H1 (cell line): ENCODE measurements around the gene TFCP2L1. TPM values are rescaled to one million over a fixed set of nuclear protein-coding genes. Genes with fewer than 3 reads are reported as not detected.

Experiments
- CTCF ChIA-PET: fragments of 300-600 bp; sonication (Branson Sonifier 250); formaldehyde crosslinking; loops from one replicate; lab custom pipeline; 2021; ENCODE audit not compliant: partially characterized antibody; lab: Charles Lee
- POLR2A ChIA-PET: fragments of 300-600 bp; sonication (Branson Sonifier 250); formaldehyde crosslinking; loops from one replicate; lab custom pipeline; 2021; ENCODE audit warnings: inconsistent platforms; ENCODE audit not compliant: partially characterized antibody; lab: Charles Lee
- DNase-seq, 2 experiments: peaks; one replicate each; pipeline versions ENCODE4 v3.0.0 to v3.0.0-alpha.2; 2010 to 2022; ENCODE audit warnings: low spot score in 2 of 2, low read depth in 1 of 2, mixed read lengths in 1 of 2
- FAIRE-seq: peaks from 2 replicates; lab custom pipeline; 2011; peaks lifted over from hg19 to GRCh38; lab: Jason Lieb, UNC
- H2AFZ ChIP-seq: 2 replicates; pipeline ENCODE4 v1.8.1; 2012; ENCODE audit warnings: low read length, inconsistent platforms
- H2AK5ac ChIP-seq: 2 replicates; pipeline ENCODE4 v1.6.1; 2013; ENCODE audit warnings: low read depth, low read length
- H2BK120ac ChIP-seq: replicated peaks from 2 replicates; pipeline ENCODE3; 2013; ENCODE audit warnings: low read depth, low read length, inconsistent platforms
- H2BK12ac ChIP-seq: 2 replicates; pipeline ENCODE4 v1.6.1; 2013; ENCODE audit warnings: low read depth, low read length
- H2BK15ac ChIP-seq: 2 replicates; pipeline ENCODE4 v1.6.1; 2013; ENCODE audit warnings: low read length
- H2BK20ac ChIP-seq: 2 replicates; pipeline ENCODE4 v1.6.1; 2013; ENCODE audit warnings: low read length
- H2BK5ac ChIP-seq: 2 replicates; pipeline ENCODE4 v1.6.1; 2013; ENCODE audit warnings: low read depth, low read length
- H3K14ac ChIP-seq: 2 replicates; pipeline ENCODE4 v1.6.1; 2013; ENCODE audit warnings: inconsistent platforms; ENCODE audit not compliant: insufficient read length
- H3K18ac ChIP-seq: 2 replicates; pipeline ENCODE4 v1.6.1; 2013; ENCODE audit warnings: low read length; ENCODE audit errors: extremely low read depth
- H3K23ac ChIP-seq: 2 replicates; pipeline ENCODE4 v1.6.1; 2013; ENCODE audit warnings: inconsistent platforms; ENCODE audit not compliant: insufficient read length
- H3K23me2 ChIP-seq: 2 replicates; pipeline ENCODE4 v1.6.1; 2013; ENCODE audit warnings: low read depth, low read length
- H3K27ac ChIP-seq: 2 replicates; pipeline ENCODE4 v1.6.1; 2011; ENCODE audit warnings: low read depth, low read length, inconsistent platforms
- H3K27me3 ChIP-seq, 4 experiments: replicated peaks in 1 of 4; 1 replicate in 1 of 4; 2 replicates in 3 of 4; pipeline versions ENCODE4 v1.6.1 to v1.8.1; 2011 to 2013; ENCODE audit warnings: low read length in 3 of 4, mild to moderate bottlenecking in 3 of 4, inconsistent platforms in 2 of 4, mixed read lengths in 2 of 4, moderate library complexity in 1 of 4; ENCODE audit not compliant: control insufficient read depth in 3 of 4, insufficient read depth in 3 of 4; ENCODE audit errors: extremely low read depth in 1 of 4
- H3K36me3 ChIP-seq, 4 experiments: 2 replicates each; pipeline versions ENCODE4 v1.6.1 to v1.8.1; 2011 to 2013; ENCODE audit warnings: mild to moderate bottlenecking in 4 of 4, low read length in 3 of 4, moderate library complexity in 2 of 4, control low read depth in 1 of 4, inconsistent platforms in 1 of 4; ENCODE audit not compliant: insufficient read depth in 4 of 4, control insufficient read depth in 2 of 4
- H3K4ac ChIP-seq: replicated peaks from 2 replicates; pipeline ENCODE3; 2013; ENCODE audit warnings: low read length, low read depth, mixed read lengths, inconsistent platforms; ENCODE audit not compliant: insufficient read length
- H3K4me1 ChIP-seq, 4 experiments: replicated peaks in 1 of 4; 1 replicate in 1 of 4; 2 replicates in 3 of 4; pipeline versions ENCODE4 v1.6.1 to v1.8.1; 2011 to 2013; ENCODE audit warnings: low read length in 3 of 4, inconsistent platforms in 2 of 4, mixed read lengths in 1 of 4; ENCODE audit not compliant: insufficient read depth in 4 of 4, control insufficient read depth in 3 of 4
- H3K4me2 ChIP-seq, 2 experiments: 2 replicates each; pipeline versions ENCODE4 v1.6.1 to v1.8.1; 2011 to 2013; ENCODE audit warnings: low read depth in 2 of 2, low read length in 2 of 2, control low read depth in 1 of 2, inconsistent platforms in 1 of 2, mild to moderate bottlenecking in 1 of 2; ENCODE audit not compliant: insufficient read depth in 1 of 2
- H3K4me3 ChIP-seq, 4 experiments: fragments of 200-600, 300-600 bp in 1 of 4; sonication (generic), shearing (Covaris generic), sonication (Bioruptor Twin) in 1 of 4; 2 replicates each; pipeline versions ENCODE4 v1.5.1 to v1.8.1; 2011 to 2016; ENCODE audit warnings: low read length in 4 of 4, low read depth in 3 of 4, control low read depth in 2 of 4, inconsistent platforms in 2 of 4, mild to moderate bottlenecking in 2 of 4, mixed read lengths in 1 of 4, moderate library complexity in 1 of 4; ENCODE audit not compliant: insufficient read depth in 2 of 4; ENCODE audit errors: extremely low read depth in 1 of 4
- H3K56ac ChIP-seq: replicated peaks from 2 replicates; pipeline ENCODE3; 2013; ENCODE audit warnings: low read depth, mild to moderate bottlenecking, mixed read lengths, low read length, inconsistent platforms; ENCODE audit not compliant: insufficient read length
- H3K79me1 ChIP-seq: 2 replicates; pipeline ENCODE4 v1.6.1; 2013; ENCODE audit warnings: low read depth, low read length, control low read depth
- H3K79me2 ChIP-seq, 2 experiments: 2 replicates each; pipeline versions ENCODE4 v1.6.1 to v1.8.1; 2012 to 2013; ENCODE audit warnings: low read length in 2 of 2, mild to moderate bottlenecking in 2 of 2, inconsistent platforms in 1 of 2; ENCODE audit not compliant: insufficient read depth in 2 of 2, control insufficient read depth in 1 of 2
- H3K9ac ChIP-seq, 4 experiments: replicated peaks in 1 of 4; 1 replicate in 1 of 4; 2 replicates in 3 of 4; pipeline versions ENCODE4 v1.6.1 to v1.8.1; 2011 to 2013; ENCODE audit warnings: low read depth in 3 of 4, low read length in 3 of 4, control low read depth in 2 of 4, mild to moderate bottlenecking in 2 of 4, moderate library complexity in 2 of 4, inconsistent platforms in 1 of 4; ENCODE audit errors: extremely low read depth in 1 of 4
- H3K9me3 ChIP-seq, 2 experiments: 2 replicates each; pipeline versions ENCODE4 v1.6.1 to v1.8.1; 2012 to 2013; ENCODE audit warnings: mild to moderate bottlenecking in 2 of 2, moderate library complexity in 2 of 2, control low read depth in 1 of 2, inconsistent platforms in 1 of 2, low read depth in 1 of 2, low read length in 1 of 2, mixed read lengths in 1 of 2; ENCODE audit not compliant: insufficient read depth in 2 of 2
- H4K20me1 ChIP-seq, 2 experiments: replicated peaks in 1 of 2; 2 replicates each; pipeline versions ENCODE3 to v1.8.1; 2011 to 2013; ENCODE audit warnings: inconsistent platforms in 2 of 2, low read length in 2 of 2, mild to moderate bottlenecking in 1 of 2; ENCODE audit not compliant: insufficient read depth in 2 of 2, control insufficient read depth in 1 of 2
- H4K5ac ChIP-seq: 2 replicates; pipeline ENCODE4 v1.6.1; 2013; ENCODE audit warnings: low read length, low read depth, mixed read lengths, inconsistent platforms; ENCODE audit not compliant: insufficient read length
- H4K8ac ChIP-seq: 2 replicates; pipeline ENCODE4 v1.8.0; 2013; ENCODE audit warnings: mild to moderate bottlenecking, moderate library complexity, low read length, inconsistent platforms; ENCODE audit not compliant: insufficient read depth; ENCODE audit errors: extremely low read depth
- H4K91ac ChIP-seq: replicated peaks from 2 replicates; pipeline ENCODE3; 2013; ENCODE audit warnings: low read length, mixed read lengths, inconsistent platforms; ENCODE audit not compliant: insufficient read length
- FOSL1 ChIP-seq: IDR thresholded peaks from 2 replicates; pipeline ENCODE4 v1.6.1; 2011; ENCODE audit warnings: mild to moderate bottlenecking, low read depth, low read length, moderate library complexity; ENCODE audit not compliant: insufficient read depth
- JUND ChIP-seq: IDR thresholded peaks from 2 replicates; pipeline ENCODE4 v1.6.1; 2011; ENCODE audit warnings: mild to moderate bottlenecking, improper control_type of control experiment, low read length
- RXRA ChIP-seq: IDR thresholded peaks from 2 replicates; pipeline ENCODE4 v1.6.1; 2011; ENCODE audit warnings: low read depth, mild to moderate bottlenecking, low read length, moderate library complexity; ENCODE audit not compliant: insufficient read depth
- SIN3A ChIP-seq, 2 experiments: IDR thresholded peaks in 1 of 2; conservative IDR thresholded peaks in 1 of 2; 2 replicates each; pipeline ENCODE4 v1.6.1; 2011 to 2012; ENCODE audit warnings: low read length in 2 of 2, improper control_type of control experiment in 1 of 2, low read depth in 1 of 2, mild to moderate bottlenecking in 1 of 2
- WGBS, 2 experiments: shearing (Covaris generic) in 1 of 2; methylation state at CpG; one replicate each; pipeline versions ENCODE4 v1.1.6 to v1.1.7; 2013 to 2015; ENCODE audit warnings: low lambda C conversion rate in 2 of 2, mixed read lengths in 2 of 2, inconsistent platforms in 1 of 2, low coverage in 1 of 2, missing lambda C conversion rate in 1 of 2; ENCODE audit not compliant: insufficient replicate concordance in 2 of 2, insufficient coverage in 1 of 2, insufficient read length in 1 of 2; ENCODE audit errors: extremely low coverage in 1 of 2, missing lambda C conversion rate in 1 of 2; 5-methylcytosine and 5-hydroxymethylcytosine counted together
- polyA plus RNA-seq, 7 experiments: library from polyadenylated mRNA; depleted of rRNA in 3 of 7; stranded (reverse) in 5 of 7; unstranded in 2 of 7; fragments of >200 nt in 5 of 7; fragments of 200-250 nt in 2 of 7; gene quantifications; 1 replicate in 5 of 7; 2 replicates in 1 of 7; 4 replicates in 1 of 7; pipeline versions ENCODE4 v1.2.1 to v1.2.3, GENCODE V29; 2011 to 2013; ENCODE audit warnings: missing spikeins in 2 of 7, mixed read lengths in 2 of 7
- total RNA-seq: library from RNA; stranded (reverse); fragmentation: NEBNext Ultra II Directional; extraction: Animal tissue kit (Norgen Biotek cat#: 25700); gene quantifications from 2 replicates; pipeline ENCODE4 v1.2.1, GENCODE V29; 2021

Gene TFCP2L1
- total and polyA plus RNA-seq, 2 of the 8 experiments (the other 6 are each of a cell fraction or from before 2014, with no cell fraction given) = 1.5 to 3.8 TPM

- no peak overlapping the region for H2AK5ac ChIP-seq
- H2AFZ ChIP-seq = no peak overlapping the region
- H3K79me1 ChIP-seq = no peaks in the 10 kb centered on the region
- H2BK5ac ChIP-seq = no peak overlapping the region
- WGBS, 2 experiments = 89% methylated on average over 6 of the region's 6 CpGs; no CpG with 5 or more reads in 1 of the 2 experiments
- H2BK15ac ChIP-seq = no peak overlapping the region
- no peaks in the 10 kb centered on the region for H3K27me3 ChIP-seq
- H3K9me3 ChIP-seq = no peaks in the 10 kb centered on the region
- no peak overlapping the region for H2BK12ac ChIP-seq
- H2BK120ac ChIP-seq = no peak overlapping the region
- no peaks in the 10 kb centered on the region for H3K36me3 ChIP-seq
- no peak overlapping the region for H2BK20ac ChIP-seq
- no peaks in the 10 kb centered on the region; a peak in 1 of 7 replicates for H3K4me1 ChIP-seq
- no peak overlapping the region for H3K14ac ChIP-seq
- H3K4me3 ChIP-seq = no peak overlapping the region
- H3K23ac ChIP-seq = no peak overlapping the region
- TF ChIP-seq RXRA = no peak
- no peak for TF ChIP-seq FOSL1
- TF ChIP-seq JUND = no peak
- TF ChIP-seq SIN3A (conservative IDR thresholded peaks at IDR 0.05 in 1 of 2, IDR thresholded peaks at IDR 0.05 in 1 of 2; ENCODE audit: low read depth in 1 of 2, low read length in 2 of 2) = no peak
- TF ChIP-seq, all 59 proteins: peak for 0
- no peaks in the 10 kb centered on the region for H4K20me1 ChIP-seq
- H3K27ac ChIP-seq = no peak overlapping the region
- no peak for DNase-seq
- no peak overlapping the region; the same call in 1 of the 2 replicates for H4K8ac ChIP-seq
- H3K79me2 ChIP-seq = no peaks in the 10 kb centered on the region
- no peak for FAIRE-seq
- H3K18ac ChIP-seq = no peak overlapping the region
- no peak overlapping the region for H3K4me2 ChIP-seq
- CTCF ChIA-PET = interaction anchor here (0.8 to 1.4 kb wide), 6 partner anchors 13 to 92 kb away, joined by 3 to 8 read pairs (median 3); no protein-coding TSS in a partner anchor
- H4K91ac ChIP-seq = no peak overlapping the region
- POLR2A ChIA-PET = interaction anchor here (0.9 kb wide), 1 partner anchor 113 kb away, joined by 3 read pairs; no protein-coding TSS in a partner anchor
- no peak overlapping the region for H3K4ac ChIP-seq
- H3K9ac ChIP-seq = no peak overlapping the region
- H4K5ac ChIP-seq = no peak overlapping the region
- no peak overlapping the region for H3K56ac ChIP-seq
- no peaks in the 10 kb centered on the region for H3K23me2 ChIP-seq
Measured at GRCh38 chr2:121187982-121188411, 97.0 kb downstream of the TFCP2L1 start.
